Endodermal cell (in vitro differentiated cells): Measurements from ENCODE around the gene KIN. TPM values are rescaled to one million over a fixed set of nuclear protein-coding genes. Genes with fewer than 3 reads are reported as not detected.

Source experiments
- DNase-seq: peaks from one replicate; pipeline ENCODE4 v3.0.0-alpha.2; 2017
- H3K27ac ChIP-seq: 2 replicates; pipeline ENCODE4 v1.5.1; 2013; ENCODE audit warnings: mild to moderate bottlenecking, low read depth, low read length, moderate library complexity
- H3K27me3 ChIP-seq: 2 replicates; pipeline ENCODE4 v1.6.1; 2013; ENCODE audit warnings: mild to moderate bottlenecking, low read length, moderate library complexity; ENCODE audit not compliant: insufficient read depth, control insufficient read depth, poor library complexity, severe bottlenecking
- H3K36me3 ChIP-seq: 2 replicates; pipeline ENCODE4 v1.7.0; 2013; ENCODE audit warnings: mild to moderate bottlenecking, low read length, moderate library complexity; ENCODE audit not compliant: control insufficient read depth, insufficient read depth
- H3K4me1 ChIP-seq: one replicate; pipeline ENCODE4 v1.7.0; 2013; ENCODE audit warnings: low read length; ENCODE audit not compliant: control insufficient read depth, insufficient read depth
- H3K4me3 ChIP-seq: 2 replicates; pipeline ENCODE4 v1.5.1; 2013; ENCODE audit warnings: mild to moderate bottlenecking, low read length, moderate library complexity
- H3K9ac ChIP-seq: 2 replicates; pipeline ENCODE4 v1.6.1; 2013; ENCODE audit warnings: mild to moderate bottlenecking, low read length, moderate library complexity; ENCODE audit not compliant: poor library complexity, severe bottlenecking; ENCODE audit errors: extremely low read depth
- H3K9me3 ChIP-seq: 2 replicates; pipeline ENCODE4 v1.6.1; 2013; ENCODE audit warnings: mild to moderate bottlenecking, low read length, moderate library complexity; ENCODE audit not compliant: control insufficient read depth
- H3K27ac Mint-ChIP-seq: 2 replicates; pipeline ENCODE4 v1.8.0; 2020; ENCODE audit warnings: mixed read lengths
- H3K27me3 Mint-ChIP-seq: 2 replicates; pipeline ENCODE4 v1.8.0; 2021; ENCODE audit warnings: mild to moderate bottlenecking, mixed read lengths; ENCODE audit not compliant: insufficient read depth
- H3K36me3 Mint-ChIP-seq: 2 replicates; pipeline ENCODE4 v1.8.0; 2020; ENCODE audit warnings: low read depth, mixed read lengths
- H3K4me1 Mint-ChIP-seq: 2 replicates; pipeline ENCODE4 v1.8.0; 2020; ENCODE audit warnings: mixed read lengths
- H3K4me3 Mint-ChIP-seq: 2 replicates; pipeline ENCODE4 v1.8.0; 2020; ENCODE audit warnings: mild to moderate bottlenecking, moderate library complexity, mixed read lengths
- H3K9me3 Mint-ChIP-seq: 2 replicates; pipeline ENCODE4 v1.8.0; 2020; ENCODE audit warnings: mild to moderate bottlenecking, mixed read lengths
- whole genome bisulfite sequencing, 2 experiments: methylation state at CpG; one replicate each; pipeline versions ENCODE4 v1.1.5 to v1.1.7; 2013; ENCODE audit warnings: missing lambda C conversion rate in 2 of 2, mixed read lengths in 1 of 2; ENCODE audit not compliant: insufficient coverage in 1 of 2, insufficient read length in 1 of 2; 5-methylcytosine and 5-hydroxymethylcytosine counted together
- total RNA-seq, 2 donors: library from RNA; stranded (reverse); fragmentation: NEBNext Ultra II Directional in 1 of 2; extraction: Animal tissue kit (Norgen Biotek cat#: 25700) in 1 of 2; gene quantifications; 2 replicates in 1 of 2; 3 replicates in 1 of 2; pipeline ENCODE4 v1.2.1, GENCODE V29; 2021
- TF ChIP-seq, protein P1 (sequence below): fragments of 200-600 bp; sonication (generic); conservative IDR thresholded peaks from 2 replicates; pipeline ENCODE4 v1.5.0; 2021; ENCODE audit warnings: antibody characterized with exemption, mild to moderate bottlenecking

The KIN gene
- total RNA-seq, 2 donors from 2014 or later = 17.9 TPM

DNA sequence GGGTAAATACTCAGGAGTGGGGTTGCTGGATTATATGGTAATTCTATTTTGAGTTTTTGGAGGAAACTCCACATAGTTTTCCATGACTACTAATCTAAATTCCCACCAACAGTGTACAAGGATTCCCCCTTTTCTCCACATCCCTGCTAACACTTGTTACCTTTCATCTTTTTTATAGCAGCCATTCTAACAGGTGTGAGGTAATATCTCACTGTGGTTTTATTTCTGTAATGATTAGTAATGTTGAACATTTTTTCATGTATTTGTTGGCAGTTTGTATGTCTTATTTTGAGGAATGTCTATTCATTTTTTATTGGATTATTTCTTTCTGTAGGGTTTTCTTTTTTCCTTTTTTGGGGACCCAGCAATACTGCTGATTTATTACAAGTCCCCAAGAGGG is 45.4 kb upstream of the KIN start:
- peaks cover 20% of the 10 kb centered on the region for H3K36me3 Mint-ChIP-seq
- H3K4me1 Mint-ChIP-seq = no peaks in the 10 kb centered on the region
- TF ChIP-seq, protein P1, sequence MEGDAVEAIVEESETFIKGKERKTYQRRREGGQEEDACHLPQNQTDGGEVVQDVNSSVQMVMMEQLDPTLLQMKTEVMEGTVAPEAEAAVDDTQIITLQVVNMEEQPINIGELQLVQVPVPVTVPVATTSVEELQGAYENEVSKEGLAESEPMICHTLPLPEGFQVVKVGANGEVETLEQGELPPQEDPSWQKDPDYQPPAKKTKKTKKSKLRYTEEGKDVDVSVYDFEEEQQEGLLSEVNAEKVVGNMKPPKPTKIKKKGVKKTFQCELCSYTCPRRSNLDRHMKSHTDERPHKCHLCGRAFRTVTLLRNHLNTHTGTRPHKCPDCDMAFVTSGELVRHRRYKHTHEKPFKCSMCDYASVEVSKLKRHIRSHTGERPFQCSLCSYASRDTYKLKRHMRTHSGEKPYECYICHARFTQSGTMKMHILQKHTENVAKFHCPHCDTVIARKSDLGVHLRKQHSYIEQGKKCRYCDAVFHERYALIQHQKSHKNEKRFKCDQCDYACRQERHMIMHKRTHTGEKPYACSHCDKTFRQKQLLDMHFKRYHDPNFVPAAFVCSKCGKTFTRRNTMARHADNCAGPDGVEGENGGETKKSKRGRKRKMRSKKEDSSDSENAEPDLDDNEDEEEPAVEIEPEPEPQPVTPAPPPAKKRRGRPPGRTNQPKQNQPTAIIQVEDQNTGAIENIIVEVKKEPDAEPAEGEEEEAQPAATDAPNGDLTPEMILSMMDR = no peak
- Histone ChIP-seq H3K36me3 (peaks cover 2% of the 10 kb centered on the region), H3K9ac (no peak overlapping the region), H3K9me3 (no peaks in the 10 kb centered on the region), H3K27ac (no peak overlapping the region), H3K4me1 (no peaks in the 10 kb centered on the region), H3K27me3 (no peaks in the 10 kb centered on the region), H3K4me3 (no peak overlapping the region)
- no peak for DNase-seq
- H3K9me3 Mint-ChIP-seq = no peaks in the 10 kb centered on the region
- H3K27me3 Mint-ChIP-seq = no peaks in the 10 kb centered on the region
- no peak overlapping the region for H3K4me3 Mint-ChIP-seq
- H3K27ac Mint-ChIP-seq = no peak overlapping the region

DNA sequence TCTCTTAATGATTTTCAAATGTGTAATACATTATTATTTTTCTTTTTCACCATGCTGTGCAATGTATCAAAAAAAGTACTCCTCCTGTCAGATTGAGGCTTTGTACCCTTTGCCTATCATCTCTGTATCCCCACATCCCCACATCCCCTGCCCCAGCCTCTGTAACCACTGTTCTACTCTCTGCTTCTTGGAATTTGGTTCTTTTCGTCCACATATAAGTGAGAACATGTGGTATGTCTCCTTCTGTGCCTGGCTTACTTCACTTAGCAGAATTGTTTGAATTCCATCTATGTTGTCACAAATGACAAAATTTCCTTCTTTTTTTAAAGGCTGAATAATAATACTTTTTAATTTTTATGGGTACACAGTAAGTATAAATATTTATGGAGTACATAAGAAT is 44.3 kb upstream of the KIN start:
- no peak overlapping the region for H3K27ac ChIP-seq
- 97 to 100% methylated on average over 1 of the region's 1 CpG for WGBS, 2 experiments
- Mint-ChIP-seq H3K4me1 (no peaks in the 10 kb centered on the region), H3K4me3 (no peak overlapping the region), H3K27ac (no peak overlapping the region), H3K27me3 (no peaks in the 10 kb centered on the region), H3K36me3 (peaks cover 24% of the 10 kb centered on the region), H3K9me3 (no peaks in the 10 kb centered on the region)
- peaks cover 11% of the 10 kb centered on the region for H3K36me3 ChIP-seq
- no peak for DNase-seq
- no peaks in the 10 kb centered on the region for H3K9me3 ChIP-seq
- H3K9ac ChIP-seq = no peak overlapping the region
- H3K27me3 ChIP-seq = no peaks in the 10 kb centered on the region
- TF ChIP-seq, protein P1 = no peak
- H3K4me3 ChIP-seq = no peak overlapping the region
- no peaks in the 10 kb centered on the region for H3K4me1 ChIP-seq

DNA sequence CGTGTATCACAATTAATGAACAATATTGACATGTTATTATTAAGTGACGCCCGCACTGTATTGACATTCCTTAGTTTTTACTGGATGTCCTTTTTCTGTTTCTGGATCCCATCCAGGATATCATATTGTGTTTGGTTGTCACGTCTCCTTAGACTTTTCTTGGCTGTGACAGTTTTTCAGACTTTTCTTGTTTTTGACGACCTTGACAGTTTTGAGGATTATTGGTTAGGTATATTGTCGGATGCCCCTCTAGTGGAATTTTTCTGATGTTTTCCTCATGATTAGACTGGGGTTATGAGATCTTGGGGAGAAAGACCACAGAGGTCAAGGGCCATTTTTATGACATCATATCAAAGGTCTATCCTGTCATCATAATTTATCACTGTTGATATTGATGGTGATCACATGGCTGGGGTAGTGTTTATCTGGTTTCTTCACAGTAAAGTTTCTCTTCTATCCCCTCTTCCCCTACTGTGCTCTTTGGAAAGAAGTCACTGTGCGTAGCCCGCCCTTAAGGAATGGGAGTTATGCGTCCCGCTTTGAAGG is 41.6 kb upstream of the KIN start:
- H3K4me1 Mint-ChIP-seq = no peaks in the 10 kb centered on the region
- DNase-seq = no peak

More for the DNA sequence above, 41.6 kb upstream of the KIN start:
- no peak overlapping the region for H3K9ac ChIP-seq
- WGBS, 2 experiments = 84 to 100% methylated on average over 4 to 8 of the region's 10 CpGs
- no peak overlapping the region for H3K4me3 ChIP-seq
- H3K4me1 ChIP-seq = no peaks in the 10 kb centered on the region
- Mint-ChIP-seq H3K27me3 (no peaks in the 10 kb centered on the region), H3K4me3 (no peak overlapping the region), H3K9me3 (no peaks in the 10 kb centered on the region), H3K36me3 (peaks cover 31% of the 10 kb centered on the region), H3K27ac (no peak overlapping the region)
- H3K27me3 ChIP-seq = no peaks in the 10 kb centered on the region
- peaks cover 36% of the 10 kb centered on the region for H3K36me3 ChIP-seq
- no peak overlapping the region for H3K27ac ChIP-seq
- H3K9me3 ChIP-seq = no peaks in the 10 kb centered on the region
- TF ChIP-seq, protein P1 = no peak
